Measurements from ENCODE around the gene RNASEH1. TPM values are rescaled to one million over a fixed set of nuclear protein-coding genes. Genes with fewer than 3 reads are reported as not detected.

Gene RNASEH1
- total and polyA plus RNA-seq, 2 of the 13 experiments (the other 11 are each of a cell fraction or from before 2014, with no cell fraction given): 14.5 to 57.4 TPM

DNA sequence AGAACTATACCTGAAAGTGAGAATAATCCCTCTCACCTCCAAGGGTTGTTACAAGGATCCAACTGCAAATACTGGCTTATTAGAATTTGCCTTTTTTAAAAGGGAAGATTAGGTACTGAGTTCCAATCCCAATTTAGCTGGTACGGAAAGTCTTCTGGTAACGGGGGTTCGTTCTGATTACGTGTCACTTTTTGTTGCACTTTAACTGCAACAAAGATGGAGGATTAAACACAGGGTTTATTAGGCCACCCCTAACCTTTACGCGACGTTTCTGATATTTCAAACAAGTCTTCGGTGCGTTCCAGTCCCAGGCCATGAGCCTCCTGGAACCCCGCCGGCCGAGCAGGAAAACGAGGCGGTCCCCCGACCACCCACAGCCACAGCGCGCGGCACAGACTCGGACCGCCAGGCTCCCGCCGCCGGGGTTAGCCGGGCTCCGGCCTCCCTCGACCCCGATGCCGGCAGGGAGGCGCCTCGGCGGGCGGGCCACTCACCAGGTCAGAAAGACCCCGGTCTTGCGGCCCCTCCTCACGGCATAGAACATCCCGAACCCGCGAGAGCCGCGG, 411 bp downstream of the RNASEH1 start (continued):
- TF ChIP-seq, protein P1, sequence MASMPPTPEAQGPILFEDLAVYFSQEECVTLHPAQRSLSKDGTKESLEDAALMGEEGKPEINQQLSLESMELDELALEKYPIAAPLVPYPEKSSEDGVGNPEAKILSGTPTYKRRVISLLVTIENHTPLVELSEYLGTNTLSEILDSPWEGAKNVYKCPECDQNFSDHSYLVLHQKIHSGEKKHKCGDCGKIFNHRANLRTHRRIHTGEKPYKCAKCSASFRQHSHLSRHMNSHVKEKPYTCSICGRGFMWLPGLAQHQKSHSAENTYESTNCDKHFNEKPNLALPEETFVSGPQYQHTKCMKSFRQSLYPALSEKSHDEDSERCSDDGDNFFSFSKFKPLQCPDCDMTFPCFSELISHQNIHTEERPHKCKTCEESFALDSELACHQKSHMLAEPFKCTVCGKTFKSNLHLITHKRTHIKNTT (CRISPR knock-in tag; IDR thresholded peaks at IDR 0.05): 0 out of 2 replicates have a peak, but pooled peaks have one; percentile 18
- TF ChIP-seq ZNF33A (CRISPR knock-in tag; IDR thresholded peaks at IDR 0.05; ENCODE audit: borderline replicate concordance) (0 out of 2 replicates have a peak, but pooled peaks have one; percentile 1), NKX3-1 (CRISPR knock-in tag; IDR thresholded peaks at IDR 0.05) (0 out of 2 replicates have a peak, but pooled peaks have one; percentile 26), ZNF160 (CRISPR knock-in tag; IDR thresholded peaks at IDR 0.05) (peak; percentile 51; the same call in 1 of the 2 replicates), ZNF891 (CRISPR knock-in tag; IDR thresholded peaks at IDR 0.05) (0 out of 2 replicates have a peak, but pooled peaks have one; percentile 10), RBM39 (IDR thresholded peaks at IDR 0.05; ENCODE audit: low read depth, low read length, poor library complexity, severe bottlenecking) (peak; percentile 92), ZNF552 (CRISPR knock-in tag; IDR thresholded peaks at IDR 0.05; ENCODE audit: borderline replicate concordance) (0 out of 2 replicates have a peak, but pooled peaks have one; percentile 26), ZNF30 (CRISPR knock-in tag; IDR thresholded peaks at IDR 0.05) (no peak), PRDM15 (CRISPR knock-in tag; IDR thresholded peaks at IDR 0.05) (0 out of 2 replicates have a peak, but pooled peaks have one; percentile 64), SMARCC2 (IDR thresholded peaks at IDR 0.05) (no peak), HDAC1 (CRISPR knock-in tag; IDR thresholded peaks at IDR 0.05) (no peak), AGO2 (optimal IDR thresholded peaks at IDR 0.05; ENCODE audit: low read depth, low read length) (peak; percentile 93), FOXO1 (CRISPR knock-in tag; IDR thresholded peaks at IDR 0.05) (no peak), CBX5 (CRISPR knock-in tag; IDR thresholded peaks at IDR 0.05; ENCODE audit: borderline replicate concordance) (no peak), ZNF749 (CRISPR knock-in tag; IDR thresholded peaks at IDR 0.05; ENCODE audit: borderline replicate concordance) (0 out of 2 replicates have a peak, but pooled peaks have one; percentile 11), ZBTB42 (CRISPR knock-in tag; IDR thresholded peaks at IDR 0.05) (no peak; the same call in 1 of the 2 replicates), CCDC6 (CRISPR knock-in tag; IDR thresholded peaks at IDR 0.05) (peak; percentile 51; the same call in 1 of the 2 replicates), FOXC1 (CRISPR knock-in tag; IDR thresholded peaks at IDR 0.05; ENCODE audit: borderline replicate concordance) (no peak), SOX13 (IDR thresholded peaks at IDR 0.05) (no peak), SOX13 (CRISPR knock-in tag; conservative IDR thresholded peaks at IDR 0.05 in 1 of 2, IDR thresholded peaks at IDR 0.05 in 1 of 2) (no peak)
- TF ChIP-seq, protein P2, sequence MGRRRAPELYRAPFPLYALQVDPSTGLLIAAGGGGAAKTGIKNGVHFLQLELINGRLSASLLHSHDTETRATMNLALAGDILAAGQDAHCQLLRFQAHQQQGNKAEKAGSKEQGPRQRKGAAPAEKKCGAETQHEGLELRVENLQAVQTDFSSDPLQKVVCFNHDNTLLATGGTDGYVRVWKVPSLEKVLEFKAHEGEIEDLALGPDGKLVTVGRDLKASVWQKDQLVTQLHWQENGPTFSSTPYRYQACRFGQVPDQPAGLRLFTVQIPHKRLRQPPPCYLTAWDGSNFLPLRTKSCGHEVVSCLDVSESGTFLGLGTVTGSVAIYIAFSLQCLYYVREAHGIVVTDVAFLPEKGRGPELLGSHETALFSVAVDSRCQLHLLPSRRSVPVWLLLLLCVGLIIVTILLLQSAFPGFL (CRISPR knock-in tag; IDR thresholded peaks at IDR 0.05): peak; percentile 60; the same call in 1 of the 2 replicates
- TF ChIP-seq, protein P3, sequence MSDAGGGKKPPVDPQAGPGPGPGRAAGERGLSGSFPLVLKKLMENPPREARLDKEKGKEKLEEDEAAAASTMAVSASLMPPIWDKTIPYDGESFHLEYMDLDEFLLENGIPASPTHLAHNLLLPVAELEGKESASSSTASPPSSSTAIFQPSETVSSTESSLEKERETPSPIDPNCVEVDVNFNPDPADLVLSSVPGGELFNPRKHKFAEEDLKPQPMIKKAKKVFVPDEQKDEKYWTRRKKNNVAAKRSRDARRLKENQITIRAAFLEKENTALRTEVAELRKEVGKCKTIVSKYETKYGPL (CRISPR knock-in tag; IDR thresholded peaks at IDR 0.05): peak; percentile 20; the same call in 1 of the 2 replicates

All from HepG2 (cell line).